ENCODE data around the gene IGSF6.
A peak's percentile ranks its signal among the peaks of the same experiment; 100 is the strongest.

Gene IGSF6

GRCh38 chr16:21614896-21615295 is 37.5 kb downstream of the IGSF6 start:
- DNase-seq (ENCODE audit: low read depth), result no peak
- H3K4me3 ChIP-seq (ENCODE audit: low read length), result no peak overlapping the region
- TF ChIP-seq CTCF (IDR thresholded peaks at IDR 0.05; ENCODE audit: insufficient read depth, low read depth, low read length, missing control alignments), result peak; percentile 9

- no peak for DNase-seq (ENCODE audit: low read depth)
- no peak for TF ChIP-seq CTCF (IDR thresholded peaks at IDR 0.05; ENCODE audit: insufficient read depth, low read depth, low read length, missing control alignments)
- H3K4me3 ChIP-seq (ENCODE audit: low read length), result no peak overlapping the region
Measured at GRCh38 chr16:21613781-21614180, 38.6 kb downstream of the IGSF6 start.

- DNase-seq (ENCODE audit: low read depth), result no peak
- H3K4me3 ChIP-seq (ENCODE audit: low read length), result no peak overlapping the region
- no peak for TF ChIP-seq CTCF (IDR thresholded peaks at IDR 0.05; ENCODE audit: insufficient read depth, low read depth, low read length, missing control alignments)
Measured at GRCh38 chr16:21613361-21613760, 39.0 kb downstream of the IGSF6 start.

GRCh38 chr16:21611556-21612384 is 40.6 kb downstream of the IGSF6 start:
- H3K4me3 ChIP-seq (ENCODE audit: low read length), result no peak overlapping the region
- TF ChIP-seq CTCF (IDR thresholded peaks at IDR 0.05; ENCODE audit: insufficient read depth, low read depth, low read length, missing control alignments), result no peak
- peak; percentile 75 for DNase-seq (ENCODE audit: low read depth)

GRCh38 chr16:21611198-21611555 is 41.2 kb downstream of the IGSF6 start:
- TF ChIP-seq CTCF (IDR thresholded peaks at IDR 0.05; ENCODE audit: insufficient read depth, low read depth, low read length, missing control alignments), result no peak
- no peak overlapping the region for H3K4me3 ChIP-seq (ENCODE audit: low read length)
- DNase-seq (ENCODE audit: low read depth), result peak; percentile 83

- no peak overlapping the region for H3K4me3 ChIP-seq (ENCODE audit: low read length)
- TF ChIP-seq CTCF (IDR thresholded peaks at IDR 0.05; ENCODE audit: insufficient read depth, low read depth, low read length, missing control alignments), result no peak
- no peak for DNase-seq (ENCODE audit: low read depth)
Measured at GRCh38 chr16:21610766-21611165, 41.6 kb downstream of the IGSF6 start.

- TF ChIP-seq CTCF (IDR thresholded peaks at IDR 0.05; ENCODE audit: insufficient read depth, low read depth, low read length, missing control alignments), result no peak
- no peak for DNase-seq (ENCODE audit: low read depth)
- H3K4me3 ChIP-seq (ENCODE audit: low read length), result no peak overlapping the region
Measured at GRCh38 chr16:21610006-21610544, 42.3 kb downstream of the IGSF6 start.
